ENCODE results near the gene SH2D4B.

Gene SH2D4B

GRCh38 chr10:80498833-80499741 lies 38.6 kb upstream of the SH2D4B start:
- H3K4me3 ChIP-seq (ENCODE audit: low read length): no peak overlapping the region
- H3K9ac ChIP-seq (ENCODE audit: low read length): no peak overlapping the region
- H3K4me1 ChIP-seq (ENCODE audit: control insufficient read depth, low read depth, low read length): peaks cover 11% of the 10 kb centered on the region
- no peaks in the 10 kb centered on the region for H3K27me3 ChIP-seq (ENCODE audit: control insufficient read depth, insufficient read depth, low read length)
- no peak overlapping the region for H3K27ac ChIP-seq (ENCODE audit: low read length)
- no peaks in the 10 kb centered on the region for H3K9me3 ChIP-seq (ENCODE audit: control insufficient read depth, low read depth, low read length)
- H3K36me3 ChIP-seq (ENCODE audit: control insufficient read depth, low read depth, low read length): no peaks in the 10 kb centered on the region

- H3K36me3 ChIP-seq (ENCODE audit: control insufficient read depth, low read depth, low read length): no peaks in the 10 kb centered on the region
- H3K9ac ChIP-seq (ENCODE audit: low read length): no peak overlapping the region
- no peak overlapping the region for H3K27ac ChIP-seq (ENCODE audit: low read length)
- no peaks in the 10 kb centered on the region for H3K9me3 ChIP-seq (ENCODE audit: control insufficient read depth, low read depth, low read length)
- H3K27me3 ChIP-seq (ENCODE audit: control insufficient read depth, insufficient read depth, low read length): no peaks in the 10 kb centered on the region
- no peak overlapping the region for H3K4me3 ChIP-seq (ENCODE audit: low read length)
- H3K4me1 ChIP-seq (ENCODE audit: control insufficient read depth, low read depth, low read length): peaks cover 20% of the 10 kb centered on the region
Observed at GRCh38 chr10:80500572-80501380, 36.9 kb upstream of the SH2D4B start.

- H3K27me3 ChIP-seq (ENCODE audit: control insufficient read depth, insufficient read depth, low read length): no peaks in the 10 kb centered on the region
- no peaks in the 10 kb centered on the region for H3K9me3 ChIP-seq (ENCODE audit: control insufficient read depth, low read depth, low read length)
- no peak overlapping the region for H3K4me3 ChIP-seq (ENCODE audit: low read length)
- no peaks in the 10 kb centered on the region for H3K36me3 ChIP-seq (ENCODE audit: control insufficient read depth, low read depth, low read length)
- H3K9ac ChIP-seq (ENCODE audit: low read length): no peak overlapping the region
- no peak overlapping the region for H3K27ac ChIP-seq (ENCODE audit: low read length)
- peaks cover 20% of the 10 kb centered on the region for H3K4me1 ChIP-seq (ENCODE audit: control insufficient read depth, low read depth, low read length)
Observed at GRCh38 chr10:80501381-80501912, 36.3 kb upstream of the SH2D4B start.

- no peak overlapping the region for H3K9ac ChIP-seq (ENCODE audit: low read length)
- H3K27ac ChIP-seq (ENCODE audit: low read length): no peak overlapping the region
- no peak overlapping the region for H3K4me3 ChIP-seq (ENCODE audit: low read length)
- H3K9me3 ChIP-seq (ENCODE audit: control insufficient read depth, low read depth, low read length): no peaks in the 10 kb centered on the region
- H3K36me3 ChIP-seq (ENCODE audit: control insufficient read depth, low read depth, low read length): no peaks in the 10 kb centered on the region
- H3K4me1 ChIP-seq (ENCODE audit: control insufficient read depth, low read depth, low read length): peaks cover 20% of the 10 kb centered on the region
- no peaks in the 10 kb centered on the region for H3K27me3 ChIP-seq (ENCODE audit: control insufficient read depth, insufficient read depth, low read length)
Observed at GRCh38 chr10:80501913-80502521, 35.7 kb upstream of the SH2D4B start.

- H3K36me3 ChIP-seq (ENCODE audit: control insufficient read depth, low read depth, low read length): no peaks in the 10 kb centered on the region
- no peaks in the 10 kb centered on the region for H3K27me3 ChIP-seq (ENCODE audit: control insufficient read depth, insufficient read depth, low read length)
- H3K9me3 ChIP-seq (ENCODE audit: control insufficient read depth, low read depth, low read length): no peaks in the 10 kb centered on the region
- no peak overlapping the region for H3K4me3 ChIP-seq (ENCODE audit: low read length)
- H3K27ac ChIP-seq (ENCODE audit: low read length): no peak overlapping the region
- H3K9ac ChIP-seq (ENCODE audit: low read length): no peak overlapping the region
- peaks cover 20% of the 10 kb centered on the region for H3K4me1 ChIP-seq (ENCODE audit: control insufficient read depth, low read depth, low read length)
Observed at GRCh38 chr10:80502621-80503583, 34.8 kb upstream of the SH2D4B start.

- H3K9me3 ChIP-seq (ENCODE audit: control insufficient read depth, low read depth, low read length): no peaks in the 10 kb centered on the region
- H3K36me3 ChIP-seq (ENCODE audit: control insufficient read depth, low read depth, low read length): peaks cover 4% of the 10 kb centered on the region
- H3K4me1 ChIP-seq (ENCODE audit: control insufficient read depth, low read depth, low read length): peaks cover 20% of the 10 kb centered on the region
- no peak overlapping the region for H3K27ac ChIP-seq (ENCODE audit: low read length)
- no peak overlapping the region for H3K9ac ChIP-seq (ENCODE audit: low read length)
- H3K4me3 ChIP-seq (ENCODE audit: low read length): no peak overlapping the region
- H3K27me3 ChIP-seq (ENCODE audit: control insufficient read depth, insufficient read depth, low read length): no peaks in the 10 kb centered on the region
Observed at GRCh38 chr10:80503584-80504157, 34.0 kb upstream of the SH2D4B start.

- peaks cover 7% of the 10 kb centered on the region for H3K36me3 ChIP-seq (ENCODE audit: control insufficient read depth, low read depth, low read length)
- H3K4me1 ChIP-seq (ENCODE audit: control insufficient read depth, low read depth, low read length): peaks cover 20% of the 10 kb centered on the region
- H3K9me3 ChIP-seq (ENCODE audit: control insufficient read depth, low read depth, low read length): no peaks in the 10 kb centered on the region
- no peak overlapping the region for H3K27ac ChIP-seq (ENCODE audit: low read length)
- H3K27me3 ChIP-seq (ENCODE audit: control insufficient read depth, insufficient read depth, low read length): no peaks in the 10 kb centered on the region
- H3K9ac ChIP-seq (ENCODE audit: low read length): no peak overlapping the region
- H3K4me3 ChIP-seq (ENCODE audit: low read length): no peak overlapping the region
Observed at GRCh38 chr10:80504158-80504811, 33.4 kb upstream of the SH2D4B start.

GRCh38 chr10:80504897-80505465 lies 32.7 kb upstream of the SH2D4B start:
- Histone ChIP-seq H3K4me1 (ENCODE audit: control insufficient read depth, low read depth, low read length) (peaks cover 20% of the 10 kb centered on the region), H3K9me3 (ENCODE audit: control insufficient read depth, low read depth, low read length) (no peaks in the 10 kb centered on the region), H3K36me3 (ENCODE audit: control insufficient read depth, low read depth, low read length) (peaks cover 10% of the 10 kb centered on the region), H3K27ac (ENCODE audit: low read length) (no peak overlapping the region), H3K4me3 (ENCODE audit: low read length) (no peak overlapping the region), H3K9ac (ENCODE audit: low read length) (no peak overlapping the region), H3K27me3 (ENCODE audit: control insufficient read depth, insufficient read depth, low read length) (no peaks in the 10 kb centered on the region)

- Histone ChIP-seq H3K4me1 (ENCODE audit: control insufficient read depth, low read depth, low read length) (peaks cover 20% of the 10 kb centered on the region), H3K36me3 (ENCODE audit: control insufficient read depth, low read depth, low read length) (peaks cover 14% of the 10 kb centered on the region), H3K9ac (ENCODE audit: low read length) (no peak overlapping the region), H3K9me3 (ENCODE audit: control insufficient read depth, low read depth, low read length) (no peaks in the 10 kb centered on the region), H3K27me3 (ENCODE audit: control insufficient read depth, insufficient read depth, low read length) (no peaks in the 10 kb centered on the region), H3K4me3 (ENCODE audit: low read length) (no peak overlapping the region), H3K27ac (ENCODE audit: low read length) (no peak overlapping the region)
Observed at GRCh38 chr10:80506189-80506575, 31.5 kb upstream of the SH2D4B start.

Measured in iPS-18a (cell line).